Cardiac muscle cell (in vitro differentiated cells and primary cell): ENCODE measurements around the gene ANKS1A. TPM values are rescaled to one million over a fixed set of nuclear protein-coding genes. Genes with fewer than 3 reads are reported as not detected.
A peak's percentile ranks its signal among the peaks of the same experiment; 100 is the strongest.

Experiments
- DNase-seq, 2 donors: peaks; one replicate each; pipeline versions ENCODE4 v3.0.0 to v3.0.0-alpha.2; 2010 to 2017; ENCODE audit warnings: low read depth in 1 of 2, low spot score in 1 of 2
- H3K27ac ChIP-seq: fragments of 200-600 bp; sonication (generic); 2 replicates; pipeline ENCODE4 v1.5.1; 2016
- H3K27me3 ChIP-seq: fragments of 200-600 bp; sonication (generic); 2 replicates; pipeline ENCODE4 v1.6.0; 2016; ENCODE audit warnings: control low read depth
- H3K36me3 ChIP-seq: fragments of 200-600 bp; sonication (generic); 2 replicates; pipeline ENCODE4 v1.5.1; 2016; ENCODE audit warnings: control low read depth
- H3K4me1 ChIP-seq: fragments of 200-600 bp; sonication (generic); 2 replicates; pipeline ENCODE4 v1.8.1; 2017; ENCODE audit warnings: low read depth, mild to moderate bottlenecking, mixed run types
- H3K4me3 ChIP-seq: fragments of 200-600 bp; sonication (generic); 2 replicates; pipeline ENCODE4 v1.5.1; 2016; ENCODE audit warnings: mild to moderate bottlenecking
- H3K9me3 ChIP-seq: fragments of 200-600 bp; sonication (generic); 2 replicates; pipeline ENCODE4 v1.5.1; 2017; ENCODE audit warnings: low read depth, mild to moderate bottlenecking, control low read depth
- polyA plus RNA-seq: library from polyadenylated mRNA; unstranded; fragments of >200 nt; fragmentation: Nextera tagmentation; extraction: Ambion mirVana; gene quantifications from 2 replicates; pipeline ENCODE4 v1.2.1, GENCODE V29; 2016
- total RNA-seq: library from RNA; depleted of rRNA; stranded (reverse); fragments of >200 nt; gene quantifications from 2 replicates; pipeline ENCODE4 v1.2.3, GENCODE V29; 2016
- TF ChIP-seq, protein P1 (sequence below): IDR thresholded peaks from 2 replicates; pipeline ENCODE4 v1.5.1; 2012; ENCODE audit warnings: low read depth, mild to moderate bottlenecking, low read length

The ANKS1A gene
- total and polyA plus RNA-seq, 2 experiments from 2014 or later, result 11.3 to 27.2 TPM

- peaks cover 6% of the 10 kb centered on the region for H3K4me1 ChIP-seq
- H3K27ac ChIP-seq, result no peak overlapping the region
- H3K9me3 ChIP-seq, result no peaks in the 10 kb centered on the region
- no peak for DNase-seq
- no peak overlapping the region for H3K4me3 ChIP-seq
- TF ChIP-seq, protein P1, sequence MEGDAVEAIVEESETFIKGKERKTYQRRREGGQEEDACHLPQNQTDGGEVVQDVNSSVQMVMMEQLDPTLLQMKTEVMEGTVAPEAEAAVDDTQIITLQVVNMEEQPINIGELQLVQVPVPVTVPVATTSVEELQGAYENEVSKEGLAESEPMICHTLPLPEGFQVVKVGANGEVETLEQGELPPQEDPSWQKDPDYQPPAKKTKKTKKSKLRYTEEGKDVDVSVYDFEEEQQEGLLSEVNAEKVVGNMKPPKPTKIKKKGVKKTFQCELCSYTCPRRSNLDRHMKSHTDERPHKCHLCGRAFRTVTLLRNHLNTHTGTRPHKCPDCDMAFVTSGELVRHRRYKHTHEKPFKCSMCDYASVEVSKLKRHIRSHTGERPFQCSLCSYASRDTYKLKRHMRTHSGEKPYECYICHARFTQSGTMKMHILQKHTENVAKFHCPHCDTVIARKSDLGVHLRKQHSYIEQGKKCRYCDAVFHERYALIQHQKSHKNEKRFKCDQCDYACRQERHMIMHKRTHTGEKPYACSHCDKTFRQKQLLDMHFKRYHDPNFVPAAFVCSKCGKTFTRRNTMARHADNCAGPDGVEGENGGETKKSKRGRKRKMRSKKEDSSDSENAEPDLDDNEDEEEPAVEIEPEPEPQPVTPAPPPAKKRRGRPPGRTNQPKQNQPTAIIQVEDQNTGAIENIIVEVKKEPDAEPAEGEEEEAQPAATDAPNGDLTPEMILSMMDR, result no peak
- H3K27me3 ChIP-seq, result no peaks in the 10 kb centered on the region
- H3K36me3 ChIP-seq, result peaks cover 54% of the 10 kb centered on the region
Observed at GRCh38 chr6:34858681-34859080, 30.4 kb upstream of the ANKS1A start.

DNA sequence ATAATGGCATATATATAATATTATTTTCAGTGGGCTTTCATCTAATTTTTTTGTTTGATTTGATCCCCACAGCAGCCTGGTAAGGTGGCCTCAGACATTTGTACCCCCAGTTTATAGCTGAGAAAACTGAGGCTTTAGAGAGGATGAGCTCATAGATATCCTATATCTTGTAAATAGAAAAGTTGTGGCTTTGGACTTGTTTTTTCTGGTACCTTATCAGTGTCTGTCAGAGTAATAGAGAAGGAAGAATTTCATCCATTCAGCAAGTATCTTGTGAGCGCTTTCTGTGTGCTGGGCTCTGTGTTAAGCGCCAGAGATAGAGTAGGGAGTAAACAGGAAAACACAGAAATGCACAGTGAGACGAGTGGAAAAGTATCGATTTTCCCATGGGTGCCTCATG, 29.1 kb upstream of the ANKS1A start:
- no peaks in the 10 kb centered on the region for H3K27me3 ChIP-seq
- TF ChIP-seq, protein P1, result no peak
- DNase-seq, result no peak
- no peaks in the 10 kb centered on the region for H3K9me3 ChIP-seq
- H3K27ac ChIP-seq, result peak overlapping the region; percentile 60
- H3K4me3 ChIP-seq, result no peak overlapping the region
- peaks cover 19% of the 10 kb centered on the region for H3K4me1 ChIP-seq
- peaks cover 51% of the 10 kb centered on the region for H3K36me3 ChIP-seq

DNA sequence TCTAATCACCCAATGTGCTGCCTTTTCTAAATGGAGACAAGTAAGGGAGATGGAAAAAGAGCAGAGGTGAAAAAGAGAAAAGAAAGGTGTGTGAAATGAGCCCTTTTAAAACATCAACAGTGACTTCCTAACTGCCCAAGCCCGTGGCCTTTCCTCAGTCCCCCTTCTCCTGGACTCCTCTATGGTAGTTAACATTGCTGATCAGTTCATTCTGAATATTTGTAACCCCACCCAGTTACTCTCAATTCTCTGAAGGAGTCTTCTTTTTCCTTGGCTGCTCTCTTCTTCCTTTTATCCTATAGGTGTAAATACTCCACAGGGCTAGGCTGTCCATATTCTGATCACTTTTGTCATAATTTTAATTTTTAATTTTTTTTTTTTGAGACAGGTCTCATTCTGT, 28.3 kb upstream of the ANKS1A start:
- TF ChIP-seq, protein P1, result no peak
- Histone ChIP-seq H3K4me1 (peaks cover 26% of the 10 kb centered on the region), H3K27ac (no peak overlapping the region), H3K36me3 (peaks cover 50% of the 10 kb centered on the region), H3K4me3 (no peak overlapping the region), H3K9me3 (no peaks in the 10 kb centered on the region), H3K27me3 (no peaks in the 10 kb centered on the region)
- DNase-seq, result no peak

DNA sequence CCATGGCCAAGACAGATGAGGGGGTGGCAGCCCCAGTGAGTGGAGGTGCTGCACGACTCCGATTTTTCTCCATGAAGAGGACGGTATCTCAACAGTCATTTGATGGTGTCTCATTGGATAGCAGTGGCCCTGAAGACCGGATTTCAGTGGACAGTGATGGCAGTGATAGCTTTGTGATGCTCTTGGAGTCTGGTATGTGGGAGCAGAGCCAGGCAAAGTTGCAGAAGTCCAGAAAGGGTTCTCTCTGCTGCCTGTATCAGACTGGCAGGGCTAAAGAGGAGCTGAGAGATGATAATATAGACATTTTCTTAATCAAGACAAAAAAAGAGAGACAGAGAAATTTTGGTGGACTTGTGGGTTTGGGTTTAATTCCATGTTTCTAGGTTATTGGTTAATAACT, 25.0 kb upstream of the ANKS1A start:
- TF ChIP-seq, protein P1, result no peak
- Histone ChIP-seq H3K4me3 (no peak overlapping the region), H3K36me3 (peaks cover 35% of the 10 kb centered on the region), H3K27me3 (no peaks in the 10 kb centered on the region), H3K4me1 (peaks cover 27% of the 10 kb centered on the region), H3K9me3 (no peaks in the 10 kb centered on the region), H3K27ac (peak overlapping the region; percentile 87)
- DNase-seq, result no peak

- Histone ChIP-seq H3K4me3 (no peak overlapping the region), H3K27me3 (no peaks in the 10 kb centered on the region), H3K27ac (peak overlapping the region; percentile 87), H3K36me3 (peaks cover 29% of the 10 kb centered on the region), H3K4me1 (peaks cover 27% of the 10 kb centered on the region), H3K9me3 (no peaks in the 10 kb centered on the region)
- TF ChIP-seq, protein P1, result no peak
- DNase-seq, result peak; percentile 53 to 76
Observed at GRCh38 chr6:34865107-34865506, 23.9 kb upstream of the ANKS1A start.

GRCh38 chr6:34866509-34866908, 22.5 kb upstream of the ANKS1A start:
- Histone ChIP-seq H3K4me3 (no peak overlapping the region), H3K27me3 (no peaks in the 10 kb centered on the region), H3K27ac (peak overlapping the region; percentile 87), H3K9me3 (no peaks in the 10 kb centered on the region), H3K36me3 (peaks cover 30% of the 10 kb centered on the region), H3K4me1 (peaks cover 27% of the 10 kb centered on the region)
- TF ChIP-seq, protein P1, result no peak
- no peak for DNase-seq
